HepG2 (cell line): ENCODE measurements around the gene BCL2L11. TPM values are rescaled to one million over a fixed set of nuclear protein-coding genes. Genes with fewer than 3 reads are reported as not detected.

ENCODE experiments used
- BATF2 ChIP-seq: sonication (generic); formaldehyde crosslinking; IDR thresholded peaks from 2 replicates; pipeline ENCODE4 v1.8.0; 2022; ENCODE audit warnings: mild to moderate bottlenecking, missing genetic modification reagents, moderate library complexity
- CENPT ChIP-seq: sonication (generic); formaldehyde crosslinking; IDR thresholded peaks from 2 replicates; pipeline ENCODE4 v1.8.0; 2022; ENCODE audit warnings: low read depth, mild to moderate bottlenecking, moderate library complexity, missing genetic modification reagents
- ELF1 ChIP-seq: sonication (generic); formaldehyde crosslinking; IDR thresholded peaks from 2 replicates; pipeline ENCODE4 v1.4.0; 2020; ENCODE audit warnings: missing genetic modification reagents
- GATAD2A ChIP-seq: IDR thresholded peaks from 2 replicates; pipeline ENCODE4 v1.6.1; 2016
- HMGXB4 ChIP-seq, 2 experiments: sonication (generic) in 1 of 2; formaldehyde crosslinking in 1 of 2; IDR thresholded peaks; 2 replicates each; pipeline versions ENCODE4 v1.4.0 to v1.6.1; 2018 to 2020; ENCODE audit warnings: missing genetic modification reagents in 2 of 2, borderline replicate concordance in 1 of 2, low read depth in 1 of 2, mild to moderate bottlenecking in 1 of 2, missing biosample characterization in 1 of 2
- HNRNPH1 ChIP-seq: fragments of 200-400 bp; formaldehyde crosslinking; optimal IDR thresholded peaks from 2 replicates; pipeline ENCODE3; 2017; ENCODE audit warnings: mild to moderate bottlenecking, low read depth, low read length
- MATR3 ChIP-seq: sonication (generic); formaldehyde crosslinking; IDR thresholded peaks from 2 replicates; pipeline ENCODE4 v1.4.0; 2020; ENCODE audit warnings: missing genetic modification reagents
- MIER3 ChIP-seq: IDR thresholded peaks from 2 replicates; pipeline ENCODE4 v1.6.1; 2016; ENCODE audit warnings: missing compliant biosample characterization, borderline replicate concordance
- MXD4 ChIP-seq: IDR thresholded peaks from 2 replicates; pipeline ENCODE4 v1.6.1; 2016; ENCODE audit warnings: mild to moderate bottlenecking, missing biosample characterization, missing genetic modification reagents
- NFATC3 ChIP-seq: sonication (generic); formaldehyde crosslinking; IDR thresholded peaks from 2 replicates; pipeline ENCODE4 v1.5.1; 2020; ENCODE audit warnings: mild to moderate bottlenecking, missing genetic modification reagents
- PITX1 ChIP-seq: sonication (generic); formaldehyde crosslinking; IDR thresholded peaks from 2 replicates; pipeline ENCODE4 v1.5.1; 2020; ENCODE audit warnings: mild to moderate bottlenecking, missing genetic modification reagents
- RBFOX2 ChIP-seq: fragments of 200-400 bp; formaldehyde crosslinking; IDR thresholded peaks from 2 replicates; pipeline ENCODE4 v1.6.1; 2017; ENCODE audit warnings: low read depth, mild to moderate bottlenecking, low read length
- REPIN1 ChIP-seq: sonication (generic); formaldehyde crosslinking; IDR thresholded peaks from 2 replicates; pipeline ENCODE4 v1.8.0; 2022; ENCODE audit warnings: missing genetic modification reagents, low read depth, mild to moderate bottlenecking, borderline replicate concordance
- ZFY ChIP-seq: sonication (generic); formaldehyde crosslinking; IDR thresholded peaks from 2 replicates; pipeline ENCODE4 v1.4.0; 2020; ENCODE audit warnings: missing genetic modification reagents
- ZNF318 ChIP-seq: sonication (generic); formaldehyde crosslinking; IDR thresholded peaks from 2 replicates; pipeline ENCODE4 v1.4.0; 2020; ENCODE audit warnings: mild to moderate bottlenecking, missing genetic modification reagents
- ZNF530 ChIP-seq: sonication (generic); formaldehyde crosslinking; IDR thresholded peaks from 2 replicates; pipeline ENCODE4 v1.5.0; 2020; ENCODE audit warnings: low read depth, mild to moderate bottlenecking, missing genetic modification reagents
- ZNF547 ChIP-seq: sonication (generic); formaldehyde crosslinking; IDR thresholded peaks from 2 replicates; pipeline ENCODE4 v1.5.1; 2020; ENCODE audit warnings: mild to moderate bottlenecking, missing genetic modification reagents
- polyA plus RNA-seq, 8 experiments: library from polyadenylated mRNA; depleted of rRNA in 3 of 8; stranded (reverse) in 7 of 8; unstranded in 1 of 8; fragments of >200 nt; fragmentation: Illumina TruSeq in 4 of 8; extraction: Trizol in 4 of 8; gene quantifications; 2 replicates each; pipeline versions ENCODE4 v1.2.1 to v1.2.3, GENCODE V29; 2011 to 2016; ENCODE audit warnings: low read depth in 4 of 8, missing spikeins in 1 of 8, mixed read lengths in 1 of 8; ENCODE audit not compliant: insufficient read depth in 1 of 8
- total RNA-seq, 5 experiments: library from RNA; depleted of rRNA; stranded (reverse); fragments of >200 nt; fragmentation: Illumina TruSeq; extraction: Trizol; gene quantifications; 2 replicates each; pipeline ENCODE4 v1.2.3, GENCODE V29; 2016; ENCODE audit warnings: low read depth in 1 of 5
- TF ChIP-seq, protein P1 (sequence below): IDR thresholded peaks from 2 replicates; pipeline ENCODE4 v1.6.1; 2012; ENCODE audit warnings: inconsistent platforms

Gene BCL2L11
- total and polyA plus RNA-seq, 2 of the 13 experiments (the other 11 are each of a cell fraction or from before 2014, with no cell fraction given): 6.1 to 9.7 TPM

- TF ChIP-seq ZNF318 (CRISPR knock-in tag) (no peak), ELF1 (CRISPR knock-in tag) (peak; percentile 32; the same call in 1 of the 2 replicates), PITX1 (CRISPR knock-in tag) (peak; percentile 60; the same call in 1 of the 2 replicates), CENPT (0 out of 2 replicates have a peak, but pooled peaks have one; percentile 33), GATAD2A (CRISPR knock-in tag) (no peak), MIER3 (CRISPR knock-in tag) (peak; percentile 67; the same call in 1 of the 2 replicates), REPIN1 (no peak), ZNF547 (CRISPR knock-in tag) (peak; percentile 18), ZFY (CRISPR knock-in tag) (peak; percentile 56), BATF2 (CRISPR knock-in tag) (peak; percentile 42; the same call in 1 of the 2 replicates), ZNF530 (CRISPR knock-in tag) (no peak), MATR3 (CRISPR knock-in tag) (no peak), HNRNPH1 (no peak), HMGXB4 (CRISPR knock-in tag; IDR thresholded peaks at IDR 0.05; ENCODE audit: borderline replicate concordance in 1 of 2, low read depth in 1 of 2) (peak; percentile 54 to 61; a peak in 2 of 4 replicates), RBFOX2 (peak; percentile 73), NFATC3 (CRISPR knock-in tag) (no peak), MXD4 (peak; percentile 65)
- TF ChIP-seq, protein P1, sequence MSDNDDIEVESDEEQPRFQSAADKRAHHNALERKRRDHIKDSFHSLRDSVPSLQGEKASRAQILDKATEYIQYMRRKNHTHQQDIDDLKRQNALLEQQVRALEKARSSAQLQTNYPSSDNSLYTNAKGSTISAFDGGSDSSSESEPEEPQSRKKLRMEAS: peak; percentile 66
These were observed 2.1 kb downstream of the BCL2L11 start (continued) for GRCh38 chr2:111122631-111123421.
